Upper lobe of left lung (tissue), 6 donors: ENCODE measurements around the gene RAB36. TPM values are rescaled to one million over a fixed set of nuclear protein-coding genes. Genes with fewer than 3 reads are reported as not detected.
"Not testable (repeated sequence)": the region's sequence is repeated elsewhere in the genome, so short reads cannot be mapped to it uniquely, and the experiment has no call there.

Experiments
- ATAC-seq, 2 donors: fragments of 200-7000 bp; cut with Tn5 transposase; one replicate each; pipeline ENCODE4 v1.9.1; 2022; ENCODE audit warnings: mild to moderate bottlenecking in 2 of 2, moderate library complexity in 2 of 2; ENCODE audit not compliant: low FRiP score in 2 of 2
- DNase-seq, 2 donors: peaks; one replicate each; pipeline ENCODE4 v3.0.0-alpha.2; 2019 to 2020
- H3K27ac ChIP-seq, 4 donors: fragments of 200-600 bp; sonication (generic); one replicate each; pipeline ENCODE4 v1.5.1; 2016 to 2019
- H3K27me3 ChIP-seq, 4 donors: fragments of 200-600 bp; sonication (generic); one replicate each; pipeline ENCODE4 v1.5.1; 2017 to 2019
- H3K36me3 ChIP-seq, 4 donors: fragments of 200-600 bp; sonication (generic); one replicate each; pipeline ENCODE4 v1.5.1; 2016 to 2019
- H3K4me1 ChIP-seq, 4 donors: fragments of 200-600 bp; sonication (generic); one replicate each; pipeline ENCODE4 v1.5.1; 2018 to 2019
- H3K4me3 ChIP-seq, 4 donors: fragments of 200-600 bp; sonication (generic); one replicate each; pipeline ENCODE4 v1.5.1; 2017 to 2019; ENCODE audit warnings: mild to moderate bottlenecking in 2 of 4, moderate library complexity in 1 of 4
- H3K9me3 ChIP-seq, 4 donors: fragments of 200-600 bp; sonication (generic); one replicate each; pipeline ENCODE4 v1.5.1; 2018 to 2019
- EP300 ChIP-seq, 4 donors: sonication (generic); formaldehyde crosslinking; IDR thresholded peaks; one replicate each; pipeline ENCODE4 v1.5.1; 2017; ENCODE audit warnings: antibody characterized with exemption in 4 of 4, control low read depth in 2 of 4
- POLR2A ChIP-seq, 4 donors: fragments of 450-650 bp; IDR thresholded peaks; one replicate each; pipeline ENCODE4 v1.5.1; 2016 to 2017; ENCODE audit warnings: antibody characterized with exemption in 4 of 4, mild to moderate bottlenecking in 2 of 4
- POLR2AphosphoS5 ChIP-seq, 2 donors: sonication (generic); formaldehyde crosslinking; IDR thresholded peaks; one replicate each; pipeline ENCODE4 v1.5.1; 2017; ENCODE audit warnings: antibody characterized with exemption in 2 of 2
- WGBS, 2 donors: methylation state at CpG; one replicate each; pipeline ENCODE4 v1.1.5; 2017 to 2018; 5-methylcytosine and 5-hydroxymethylcytosine counted together
- total RNA-seq, 6 donors: library from RNA; depleted of rRNA in 4 of 6; stranded (reverse); fragments of >200 nt in 4 of 6; gene quantifications; one replicate each; pipeline versions ENCODE4 v1.1.0 to v1.2.1, GENCODE V29; 2016 to 2021
- TF ChIP-seq, protein P1 (sequence below), 6 experiments: fragments of 450-650 bp in 4 of 6; fragments of 200-600 bp in 2 of 6; sonication (generic) in 2 of 6; IDR thresholded peaks; one replicate each; pipeline ENCODE4 v1.5.1; 2016 to 2019; ENCODE audit warnings: antibody characterized with exemption in 6 of 6
- donor health status: DM: no; HTN: no; CAD: no; lungs with moderate emphysema.
- donor health status: DM: no; HTN: yes; CAD: no; lungs with severe emphysema.

The RAB36 gene
- total RNA-seq, 6 donors from 2014 or later, result 2.6 to 17.5 (median 8.4) TPM

DNA sequence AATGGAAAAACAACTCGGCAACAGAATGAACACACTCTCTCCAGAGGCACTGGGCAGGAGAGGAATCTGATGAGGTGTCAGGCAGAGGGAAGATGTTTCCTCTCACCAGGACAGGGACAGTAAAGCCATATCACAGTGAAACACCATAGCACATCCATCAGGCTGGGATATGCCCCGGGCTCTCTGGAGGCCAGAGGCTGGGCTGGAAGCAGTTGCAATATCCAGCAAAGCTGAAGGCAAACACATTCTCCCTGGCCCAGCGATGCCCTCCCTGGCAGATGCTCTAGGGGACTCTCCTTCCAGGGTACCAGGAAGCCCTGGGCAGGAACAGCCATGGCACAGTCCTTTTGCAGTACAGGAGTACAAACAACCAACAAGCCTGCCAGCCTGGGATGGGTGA lies 14.6 kb upstream of the RAB36 start:
- no peaks in the 10 kb centered on the region for H3K4me1 ChIP-seq
- DNase-seq (no peak), ATAC-seq (no peak)
- H3K36me3 ChIP-seq, result no peaks in the 10 kb centered on the region
- H3K9me3 ChIP-seq, result no peaks in the 10 kb centered on the region
- no peaks in the 10 kb centered on the region for H3K27me3 ChIP-seq
- no peak overlapping the region for H3K27ac ChIP-seq
- TF ChIP-seq, protein P1, sequence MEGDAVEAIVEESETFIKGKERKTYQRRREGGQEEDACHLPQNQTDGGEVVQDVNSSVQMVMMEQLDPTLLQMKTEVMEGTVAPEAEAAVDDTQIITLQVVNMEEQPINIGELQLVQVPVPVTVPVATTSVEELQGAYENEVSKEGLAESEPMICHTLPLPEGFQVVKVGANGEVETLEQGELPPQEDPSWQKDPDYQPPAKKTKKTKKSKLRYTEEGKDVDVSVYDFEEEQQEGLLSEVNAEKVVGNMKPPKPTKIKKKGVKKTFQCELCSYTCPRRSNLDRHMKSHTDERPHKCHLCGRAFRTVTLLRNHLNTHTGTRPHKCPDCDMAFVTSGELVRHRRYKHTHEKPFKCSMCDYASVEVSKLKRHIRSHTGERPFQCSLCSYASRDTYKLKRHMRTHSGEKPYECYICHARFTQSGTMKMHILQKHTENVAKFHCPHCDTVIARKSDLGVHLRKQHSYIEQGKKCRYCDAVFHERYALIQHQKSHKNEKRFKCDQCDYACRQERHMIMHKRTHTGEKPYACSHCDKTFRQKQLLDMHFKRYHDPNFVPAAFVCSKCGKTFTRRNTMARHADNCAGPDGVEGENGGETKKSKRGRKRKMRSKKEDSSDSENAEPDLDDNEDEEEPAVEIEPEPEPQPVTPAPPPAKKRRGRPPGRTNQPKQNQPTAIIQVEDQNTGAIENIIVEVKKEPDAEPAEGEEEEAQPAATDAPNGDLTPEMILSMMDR (IDR thresholded peaks at IDR 0.05), result no peak
- TF ChIP-seq EP300 (IDR thresholded peaks at IDR 0.05), result no peak
- H3K4me3 ChIP-seq, result no peak overlapping the region
- WGBS, 2 donors, result 73 to 75% methylated on average over 3 of the region's 3 CpGs

DNA sequence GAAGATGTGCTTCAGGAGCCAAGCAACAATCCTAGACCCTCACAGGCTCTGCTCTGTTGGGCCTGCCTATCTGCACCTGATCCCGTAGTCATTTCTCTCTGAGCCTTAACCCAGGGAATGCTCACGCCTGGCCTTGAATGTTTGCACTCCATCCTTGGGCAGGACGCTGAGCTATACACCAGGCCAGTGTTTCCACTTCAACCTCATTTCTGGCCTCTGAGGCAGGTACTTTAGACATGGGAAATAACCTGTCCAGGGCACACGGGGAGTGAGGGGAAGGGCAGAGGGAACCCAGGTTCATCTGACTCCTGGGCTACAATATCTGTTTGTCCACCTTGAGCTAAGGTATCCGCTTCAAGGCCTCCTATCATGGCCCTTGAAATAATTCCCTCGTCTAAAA lies 13.3 kb upstream of the RAB36 start:
- no peak overlapping the region for H3K4me3 ChIP-seq
- H3K4me1 ChIP-seq, result no peaks in the 10 kb centered on the region
- TF ChIP-seq EP300 (IDR thresholded peaks at IDR 0.05) (no peak), POLR2A (IDR thresholded peaks at IDR 0.05) (no peak), POLR2AphosphoS5 (IDR thresholded peaks at IDR 0.05) (no peak)
- TF ChIP-seq, protein P1 (IDR thresholded peaks at IDR 0.05), result no peak
- no peak overlapping the region for H3K27ac ChIP-seq
- H3K27me3 ChIP-seq, result no peaks in the 10 kb centered on the region
- no peaks in the 10 kb centered on the region for H3K9me3 ChIP-seq
- H3K36me3 ChIP-seq, result no peaks in the 10 kb centered on the region
- DNase-seq (no peak), ATAC-seq (no peak)
- 74 to 82% methylated on average over 3 to 6 of the region's 6 CpGs for WGBS, 2 donors

DNA sequence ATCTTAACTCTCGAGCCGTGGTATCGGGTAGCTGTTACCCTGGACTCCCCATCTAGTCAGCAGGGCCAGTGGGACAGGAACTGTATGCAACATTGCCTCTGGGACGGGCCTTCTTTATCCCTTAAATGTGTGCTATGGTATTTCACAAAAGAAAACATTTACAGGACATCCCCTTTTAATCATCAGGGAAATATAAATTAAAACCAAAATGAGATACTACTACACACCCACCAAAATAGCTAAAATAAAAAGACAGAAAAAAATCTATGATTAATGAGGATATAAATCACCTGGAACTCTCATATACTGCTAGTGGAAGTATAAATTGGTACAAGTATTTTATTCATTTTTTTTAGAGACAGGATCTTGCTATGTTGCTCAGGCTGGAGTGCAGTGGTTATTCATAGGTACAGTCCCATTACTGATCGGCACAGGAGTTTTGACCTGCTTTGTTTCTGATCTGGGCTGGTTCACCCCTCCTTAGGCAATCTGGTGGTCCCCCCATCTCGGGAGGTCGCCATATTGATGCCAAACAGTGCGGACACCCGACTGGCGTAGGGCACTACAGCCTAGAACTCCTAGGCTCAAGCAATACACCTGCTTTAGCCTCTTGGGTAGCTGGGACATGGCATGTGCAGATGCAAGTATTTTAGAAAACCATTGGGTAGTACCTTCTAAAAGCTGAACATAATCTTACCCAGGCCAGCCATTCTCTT lies 12.7 kb upstream of the RAB36 start:
- no peak for TF ChIP-seq POLR2A (IDR thresholded peaks at IDR 0.05)
- no peak for TF ChIP-seq POLR2AphosphoS5 (IDR thresholded peaks at IDR 0.05)
- TF ChIP-seq, protein P1 (IDR thresholded peaks at IDR 0.05), result no peak
- no peak for TF ChIP-seq EP300 (IDR thresholded peaks at IDR 0.05)
- H3K4me1 ChIP-seq, result peaks cover 0 to 2% (median 0%) of the 10 kb centered on the region in 4 donors
- no peak overlapping the region for H3K4me3 ChIP-seq
- no peaks in the 10 kb centered on the region for H3K36me3 ChIP-seq
- no peak for DNase-seq
- H3K27ac ChIP-seq, result no peak overlapping the region
- 88 to 91% methylated on average over 10 of the region's 10 CpGs for WGBS, 2 donors
- no peak for ATAC-seq
- H3K9me3 ChIP-seq, result no peaks in the 10 kb centered on the region
- H3K27me3 ChIP-seq, result no peaks in the 10 kb centered on the region

DNA sequence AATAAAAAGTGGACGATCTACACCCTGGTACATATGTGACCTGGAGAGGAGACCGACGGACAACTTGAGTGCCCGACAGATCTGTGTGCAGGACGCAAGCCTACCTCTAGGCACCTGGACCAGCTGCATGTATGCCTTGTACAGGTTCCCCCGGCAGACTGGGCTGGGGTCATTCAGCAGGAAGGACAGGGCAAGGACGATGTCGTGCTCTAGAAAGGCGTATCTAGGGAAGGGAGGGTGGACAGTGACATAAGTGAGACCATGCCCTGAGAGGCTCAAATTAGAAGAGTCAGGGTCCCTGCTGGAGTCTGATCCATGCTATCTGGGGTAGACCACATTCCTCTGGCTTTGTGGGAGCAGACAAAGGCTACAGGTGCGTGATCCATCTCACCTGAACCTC lies 11.4 kb upstream of the RAB36 start:
- Histone ChIP-seq H3K27me3 (no peaks in the 10 kb centered on the region), H3K4me3 (no peak overlapping the region), H3K9me3 (no peaks in the 10 kb centered on the region), H3K27ac (no peak overlapping the region), H3K36me3 (no peaks in the 10 kb centered on the region), H3K4me1 (peaks cover 5 to 11% (median 6%) of the 10 kb centered on the region in 4 donors)
- DNase-seq (no peak), ATAC-seq (no peak)
- 94 to 95% methylated on average over 10 of the region's 10 CpGs for WGBS, 2 donors
- TF ChIP-seq, protein P1 (IDR thresholded peaks at IDR 0.05), result no peak
- no peak for TF ChIP-seq POLR2AphosphoS5 (IDR thresholded peaks at IDR 0.05)
- TF ChIP-seq EP300 (IDR thresholded peaks at IDR 0.05), result no peak
- TF ChIP-seq POLR2A (IDR thresholded peaks at IDR 0.05), result no peak

DNA sequence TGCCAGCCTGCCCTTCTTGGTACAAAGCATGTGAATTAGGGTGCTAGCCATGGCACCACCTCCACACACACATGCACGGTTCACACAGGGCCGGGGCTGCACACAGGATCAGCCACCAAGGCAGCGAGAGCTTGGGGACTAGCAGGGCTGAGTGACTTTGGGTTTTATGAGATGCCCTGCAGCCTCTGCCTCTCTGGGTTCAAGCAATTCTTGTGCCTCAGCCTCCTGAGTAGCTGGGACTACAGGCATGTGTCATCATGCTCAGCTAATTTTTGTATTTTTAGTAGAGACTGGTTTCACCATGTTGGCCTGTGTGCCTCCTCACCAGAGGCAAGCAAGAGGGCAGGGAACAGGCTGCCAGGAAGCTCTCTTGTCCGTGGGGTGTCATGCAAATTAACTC lies 8.3 kb upstream of the RAB36 start:
- H3K36me3 ChIP-seq, H3K4me3 ChIP-seq, H3K27me3 ChIP-seq, H3K9me3 ChIP-seq, DNase-seq, H3K27ac ChIP-seq, ATAC-seq: not testable (repeated sequence)
- H3K4me1 ChIP-seq, result peaks cover 9 to 17% (median 14%) of the 10 kb centered on the region in 4 donors
- 57 to 70% methylated on average over 1 to 3 of the region's 4 CpGs for WGBS, 2 donors
